HEK293 (cell line): ENCODE measurements around the gene ACACB.

Source experiments
- CTCF ChIA-PET: fragments of 350-600 bp; formaldehyde crosslinking; extraction: SDS; loops from one replicate; lab custom pipeline; 2021; ENCODE audit warnings: antibody characterized with exemption; lab: Yijun Ruan, JAX
- POLR2A ChIA-PET: fragments of 300-600 bp; formaldehyde crosslinking; extraction: SDS; loops from one replicate; lab custom pipeline; 2020; ENCODE audit warnings: antibody characterized with exemption, inconsistent platforms; lab: Yijun Ruan, JAX
- H3K27ac ChIP-seq: fragments of 200-500 bp; sonication (Bioruptor generic); 2 replicates; pipeline ENCODE4 v1.5.1; 2014; ENCODE audit warnings: low read depth, low read length, control low read depth, inconsistent platforms; ENCODE audit errors: extremely low read depth
- H3K36me3 ChIP-seq, 2 experiments: fragments of 200-500 bp in 1 of 2; sonication (Bioruptor generic) in 1 of 2; 1 replicate in 1 of 2; 2 replicates in 1 of 2; pipeline ENCODE4 v1.5.1; 2014 to 2017; ENCODE audit warnings: inconsistent platforms in 2 of 2, low read length in 2 of 2; ENCODE audit not compliant: control insufficient read depth in 2 of 2, insufficient read depth in 1 of 2
- H3K4me1 ChIP-seq: fragments of 200-500 bp; sonication (Bioruptor generic); 2 replicates; pipeline ENCODE4 v1.5.1; 2014; ENCODE audit warnings: mild to moderate bottlenecking, low read length, inconsistent platforms; ENCODE audit not compliant: control insufficient read depth, insufficient read depth
- H3K4me3 ChIP-seq: 2 replicates; pipeline ENCODE4 v1.5.1; 2011; ENCODE audit warnings: low read depth, mild to moderate bottlenecking, control low read depth, low read length, moderate library complexity
- H3K9me3 ChIP-seq: fragments of 200-500 bp; sonication (Bioruptor generic); 2 replicates; pipeline ENCODE4 v1.5.1; 2014; ENCODE audit warnings: low read depth, low read length, inconsistent platforms; ENCODE audit not compliant: control insufficient read depth, insufficient read depth
- GLIS2 ChIP-seq: fragments of 450-650 bp; formaldehyde crosslinking; IDR thresholded peaks from 2 replicates; pipeline ENCODE4 v1.5.1; 2016; ENCODE audit warnings: missing biosample characterization, missing genetic modification characterization
- KLF7 ChIP-seq: fragments of 450-650 bp; formaldehyde crosslinking; IDR thresholded peaks from 2 replicates; pipeline ENCODE4 v1.5.1; 2016; ENCODE audit warnings: missing biosample characterization, missing genetic modification characterization, borderline replicate concordance
- KLF8 ChIP-seq: fragments of 450-650 bp; formaldehyde crosslinking; IDR thresholded peaks from 2 replicates; pipeline ENCODE4 v1.5.1; 2016; ENCODE audit warnings: missing biosample characterization, missing genetic modification characterization
- OSR2 ChIP-seq: fragments of 450-650 bp; formaldehyde crosslinking; IDR thresholded peaks from 2 replicates; pipeline ENCODE4 v1.5.1; 2016; ENCODE audit warnings: missing biosample characterization, missing genetic modification characterization
- OVOL3 ChIP-seq: fragments of 450-650 bp; formaldehyde crosslinking; IDR thresholded peaks from 2 replicates; pipeline ENCODE4 v1.5.1; 2016; ENCODE audit warnings: missing biosample characterization, missing genetic modification characterization
- SP2 ChIP-seq: fragments of 450-650 bp; formaldehyde crosslinking; IDR thresholded peaks from 2 replicates; pipeline ENCODE4 v1.5.1; 2016; ENCODE audit warnings: missing biosample characterization, missing genetic modification characterization
- ZFP69B ChIP-seq: fragments of 450-650 bp; formaldehyde crosslinking; IDR thresholded peaks from 2 replicates; pipeline ENCODE4 v1.5.1; 2016; ENCODE audit warnings: missing biosample characterization, missing genetic modification characterization
- ZNF121 ChIP-seq: fragments of 450-650 bp; formaldehyde crosslinking; IDR thresholded peaks from 2 replicates; pipeline ENCODE4 v1.5.1; 2016; ENCODE audit warnings: missing biosample characterization, missing genetic modification characterization
- ZNF214 ChIP-seq: fragments of 450-650 bp; formaldehyde crosslinking; IDR thresholded peaks from 2 replicates; pipeline ENCODE4 v1.5.1; 2017; ENCODE audit warnings: missing biosample characterization, mild to moderate bottlenecking, missing genetic modification characterization, borderline replicate concordance
- ZNF221 ChIP-seq: fragments of 450-650 bp; formaldehyde crosslinking; IDR thresholded peaks from 2 replicates; pipeline ENCODE4 v1.5.1; 2017; ENCODE audit warnings: missing biosample characterization, missing genetic modification characterization, borderline replicate concordance
- ZNF341 ChIP-seq: fragments of 450-650 bp; formaldehyde crosslinking; IDR thresholded peaks from 2 replicates; pipeline ENCODE4; 2016; ENCODE audit warnings: low read depth, missing biosample characterization, missing genetic modification characterization
- ZNF426 ChIP-seq: fragments of 450-650 bp; formaldehyde crosslinking; IDR thresholded peaks from 2 replicates; pipeline ENCODE4 v1.5.1; 2017; ENCODE audit warnings: missing biosample characterization, missing genetic modification characterization, mild to moderate bottlenecking, inconsistent platforms, moderate library complexity
- ZNF555 ChIP-seq: fragments of 450-650 bp; formaldehyde crosslinking; conservative IDR thresholded peaks from 2 replicates; pipeline ENCODE4 v1.5.1; 2017; ENCODE audit warnings: missing biosample characterization, mild to moderate bottlenecking, missing genetic modification characterization, inconsistent platforms
- ZNF561 ChIP-seq: fragments of 450-650 bp; IDR thresholded peaks from 2 replicates; pipeline ENCODE4 v1.5.1; 2018; ENCODE audit warnings: missing biosample characterization, missing genetic modification characterization, borderline replicate concordance
- ZNF600 ChIP-seq: fragments of 450-650 bp; formaldehyde crosslinking; IDR thresholded peaks from 2 replicates; pipeline ENCODE4 v1.5.1; 2016; ENCODE audit warnings: missing biosample characterization, missing genetic modification characterization
- ZNF624 ChIP-seq: fragments of 450-650 bp; formaldehyde crosslinking; IDR thresholded peaks from 2 replicates; pipeline ENCODE4 v1.5.1; 2017; ENCODE audit warnings: missing biosample characterization, missing genetic modification characterization
- ZNF768 ChIP-seq: fragments of 450-650 bp; formaldehyde crosslinking; IDR thresholded peaks from 2 replicates; pipeline ENCODE4 v1.5.1; 2018; ENCODE audit warnings: missing biosample characterization, mild to moderate bottlenecking, missing genetic modification characterization
- TF ChIP-seq, protein P1 (sequence below): fragments of 450-650 bp; formaldehyde crosslinking; IDR thresholded peaks from 2 replicates; pipeline ENCODE4 v1.5.1; 2016; ENCODE audit warnings: missing biosample characterization, missing genetic modification characterization, borderline replicate concordance
- TF ChIP-seq, protein P2 (sequence below): fragments of 450-650 bp; formaldehyde crosslinking; IDR thresholded peaks from 2 replicates; pipeline ENCODE4 v1.5.1; 2016; ENCODE audit warnings: missing biosample characterization, missing genetic modification characterization
- TF ChIP-seq, protein P3 (sequence below): fragments of 450-650 bp; formaldehyde crosslinking; IDR thresholded peaks from 2 replicates; pipeline ENCODE4 v1.5.1; 2017; ENCODE audit warnings: missing biosample characterization, missing genetic modification characterization
- TF ChIP-seq, protein P4 (sequence below): fragments of 450-650 bp; formaldehyde crosslinking; IDR thresholded peaks from 2 replicates; pipeline ENCODE4 v1.5.1; 2016; ENCODE audit warnings: missing biosample characterization, missing genetic modification characterization
- TF ChIP-seq, protein P5 (sequence below): fragments of 450-650 bp; formaldehyde crosslinking; IDR thresholded peaks from 2 replicates; pipeline ENCODE4 v1.5.1; 2016; ENCODE audit warnings: missing biosample characterization, missing genetic modification characterization

ACACB gene

DNA sequence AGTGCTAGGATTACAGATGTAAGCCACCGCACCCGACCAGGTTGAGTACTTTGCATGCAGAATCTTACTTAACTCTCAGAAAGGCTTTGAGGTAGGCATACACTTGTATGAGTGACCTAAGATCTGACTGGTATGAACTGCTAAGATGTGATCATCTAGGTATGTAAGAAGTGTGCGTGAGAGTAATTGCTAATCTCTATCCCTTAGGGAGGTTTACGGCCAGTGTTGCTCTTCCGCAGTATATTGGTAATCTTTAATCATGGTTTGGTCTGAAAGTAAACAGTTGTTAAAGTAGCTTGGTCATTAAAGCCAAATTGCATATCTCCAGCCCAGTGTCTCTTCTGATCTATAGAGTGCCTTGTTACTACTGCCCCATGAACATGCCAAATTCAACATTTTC lies 11.2 kb upstream of the ACACB start (continued):
- TF ChIP-seq ZNF555 (no peak), SP2 (tag by site-specific recombination) (no peak), OVOL3 (tag by site-specific recombination) (no peak), ZNF561 (tag by site-specific recombination) (no peak), ZNF426 (no peak), ZNF121 (tag by site-specific recombination) (no peak), OSR2 (tag by site-specific recombination) (no peak)
- TF ChIP-seq, protein P1, sequence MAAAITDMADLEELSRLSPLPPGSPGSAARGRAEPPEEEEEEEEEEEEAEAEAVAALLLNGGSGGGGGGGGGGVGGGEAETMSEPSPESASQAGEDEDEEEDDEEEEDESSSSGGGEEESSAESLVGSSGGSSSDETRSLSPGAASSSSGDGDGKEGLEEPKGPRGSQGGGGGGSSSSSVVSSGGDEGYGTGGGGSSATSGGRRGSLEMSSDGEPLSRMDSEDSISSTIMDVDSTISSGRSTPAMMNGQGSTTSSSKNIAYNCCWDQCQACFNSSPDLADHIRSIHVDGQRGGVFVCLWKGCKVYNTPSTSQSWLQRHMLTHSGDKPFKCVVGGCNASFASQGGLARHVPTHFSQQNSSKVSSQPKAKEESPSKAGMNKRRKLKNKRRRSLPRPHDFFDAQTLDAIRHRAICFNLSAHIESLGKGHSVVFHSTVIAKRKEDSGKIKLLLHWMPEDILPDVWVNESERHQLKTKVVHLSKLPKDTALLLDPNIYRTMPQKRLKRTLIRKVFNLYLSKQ (tag by site-specific recombination): no peak

DNA sequence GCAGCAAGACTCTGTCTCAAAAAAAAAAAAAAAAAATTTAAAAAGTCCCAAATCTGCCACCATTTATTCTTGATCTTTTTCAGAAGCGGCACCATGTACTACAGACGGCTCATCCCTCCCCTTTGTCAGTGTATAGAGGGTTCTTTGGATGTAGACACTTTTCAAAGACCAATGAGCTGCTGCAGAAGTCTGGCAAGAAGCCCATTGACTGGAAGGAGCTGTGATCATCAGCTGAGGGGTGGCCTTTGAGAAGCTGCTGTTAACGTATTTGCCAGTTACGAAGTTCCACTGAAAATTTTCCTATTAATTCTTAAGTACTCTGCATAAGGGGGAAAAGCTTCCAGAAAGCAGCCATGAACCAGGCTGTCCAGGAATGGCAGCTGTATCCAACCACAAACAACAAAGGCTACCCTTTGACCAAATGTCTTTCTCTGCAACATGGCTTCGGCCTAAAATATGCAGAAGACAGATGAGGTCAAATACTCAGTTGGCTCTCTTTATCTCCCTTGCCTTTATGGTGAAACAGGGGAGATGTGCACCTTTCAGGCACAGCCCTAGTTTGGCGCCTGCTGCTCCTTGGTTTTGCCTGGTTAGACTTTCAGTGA lies 6.5 kb upstream of the ACACB start:
- Histone ChIP-seq H3K27ac (peak overlapping the region; percentile 46; the same call in 1 of the 2 replicates), H3K4me3 (no peak overlapping the region), H3K4me1 (peaks cover 11% of the 10 kb centered on the region), H3K9me3 (no peaks in the 10 kb centered on the region), H3K36me3 (peaks cover 31 to 51% of the 10 kb centered on the region in 2 experiments)
- peak; percentile 60 for TF ChIP-seq ZNF341 (tag by site-specific recombination)
- TF ChIP-seq, protein P2, sequence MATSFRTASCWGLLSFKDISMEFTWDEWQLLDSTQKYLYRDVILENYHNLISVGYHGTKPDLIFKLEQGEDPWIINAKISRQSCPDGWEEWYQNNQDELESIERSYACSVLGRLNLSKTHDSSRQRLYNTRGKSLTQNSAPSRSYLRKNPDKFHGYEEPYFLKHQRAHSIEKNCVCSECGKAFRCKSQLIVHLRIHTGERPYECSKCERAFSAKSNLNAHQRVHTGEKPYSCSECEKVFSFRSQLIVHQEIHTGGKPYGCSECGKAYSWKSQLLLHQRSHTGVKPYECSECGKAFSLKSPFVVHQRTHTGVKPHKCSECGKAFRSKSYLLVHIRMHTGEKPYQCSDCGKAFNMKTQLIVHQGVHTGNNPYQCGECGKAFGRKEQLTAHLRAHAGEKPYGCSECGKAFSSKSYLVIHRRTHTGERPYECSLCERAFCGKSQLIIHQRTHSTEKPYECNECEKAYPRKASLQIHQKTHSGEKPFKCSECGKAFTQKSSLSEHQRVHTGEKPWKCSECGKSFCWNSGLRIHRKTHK (tag by site-specific recombination): no peak
- CTCF ChIA-PET: interaction anchor here (0.6 to 0.9 kb wide), 2 partner anchors 11 to 259 kb away, joined by 3 read pairs; no protein-coding TSS in a partner anchor
- POLR2A ChIA-PET: interaction anchor here (0.7 kb wide), 1 partner anchor 441 kb away, joined by 4 read pairs; no protein-coding TSS in a partner anchor

DNA sequence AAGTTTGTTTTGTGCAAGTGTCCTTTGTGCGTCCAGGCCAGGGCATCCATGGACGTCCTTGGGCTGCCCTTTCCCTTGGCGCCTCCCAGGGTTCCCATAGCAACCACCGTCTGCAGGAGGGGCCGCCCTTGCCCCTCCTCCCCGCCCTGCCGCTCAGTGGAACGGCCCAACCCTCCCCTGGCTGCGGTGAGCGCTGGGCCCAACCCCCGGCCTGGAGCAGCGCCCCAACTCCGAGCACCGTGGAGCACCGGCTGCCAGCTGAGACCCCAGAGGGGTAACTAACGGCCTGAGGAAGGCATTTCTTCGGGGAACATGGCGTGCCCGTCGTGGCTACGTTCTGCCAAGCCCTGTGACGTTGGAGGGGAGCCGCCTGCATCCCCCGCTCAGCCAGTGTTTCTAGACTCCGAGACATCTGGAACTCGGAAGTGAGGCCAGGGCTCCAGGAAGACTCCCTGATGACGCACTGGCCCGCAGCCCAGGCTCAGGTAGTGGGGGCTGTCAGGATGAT lies 5.3 kb upstream of the ACACB start:
- H3K36me3 ChIP-seq: peaks cover 23 to 39% of the 10 kb centered on the region in 2 experiments
- H3K4me3 ChIP-seq: peak overlapping the region; percentile 47
- ChIA-PET CTCF (interaction anchor here (0.6 to 3.0 kb wide), 11 partner anchors 10 to 284 kb away, joined by 3 to 22 read pairs (median 8); no protein-coding TSS in a partner anchor), POLR2A (no interaction called here)
- no peaks in the 10 kb centered on the region for H3K9me3 ChIP-seq
- H3K4me1 ChIP-seq: peaks cover 11% of the 10 kb centered on the region
- H3K27ac ChIP-seq: peak overlapping the region; percentile 77
- TF ChIP-seq, protein P3, sequence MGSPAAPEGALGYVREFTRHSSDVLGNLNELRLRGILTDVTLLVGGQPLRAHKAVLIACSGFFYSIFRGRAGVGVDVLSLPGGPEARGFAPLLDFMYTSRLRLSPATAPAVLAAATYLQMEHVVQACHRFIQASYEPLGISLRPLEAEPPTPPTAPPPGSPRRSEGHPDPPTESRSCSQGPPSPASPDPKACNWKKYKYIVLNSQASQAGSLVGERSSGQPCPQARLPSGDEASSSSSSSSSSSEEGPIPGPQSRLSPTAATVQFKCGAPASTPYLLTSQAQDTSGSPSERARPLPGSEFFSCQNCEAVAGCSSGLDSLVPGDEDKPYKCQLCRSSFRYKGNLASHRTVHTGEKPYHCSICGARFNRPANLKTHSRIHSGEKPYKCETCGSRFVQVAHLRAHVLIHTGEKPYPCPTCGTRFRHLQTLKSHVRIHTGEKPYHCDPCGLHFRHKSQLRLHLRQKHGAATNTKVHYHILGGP (tag by site-specific recombination): no peak
- TF ChIP-seq ZNF341 (tag by site-specific recombination) (peak; percentile 58; the same call in 1 of the 2 replicates), ZNF214 (tag by site-specific recombination) (no peak), KLF8 (peak; percentile 76), GLIS2 (tag by site-specific recombination) (peak; percentile 72), ZNF600 (tag by site-specific recombination) (0 out of 2 replicates have a peak, but pooled peaks have one; percentile 34), ZNF768 (tag by site-specific recombination) (no peak), ZNF624 (tag by site-specific recombination) (no peak), ZFP69B (no peak), KLF7 (tag by site-specific recombination) (no peak), ZNF221 (tag by site-specific recombination) (no peak)
- TF ChIP-seq, protein P4, sequence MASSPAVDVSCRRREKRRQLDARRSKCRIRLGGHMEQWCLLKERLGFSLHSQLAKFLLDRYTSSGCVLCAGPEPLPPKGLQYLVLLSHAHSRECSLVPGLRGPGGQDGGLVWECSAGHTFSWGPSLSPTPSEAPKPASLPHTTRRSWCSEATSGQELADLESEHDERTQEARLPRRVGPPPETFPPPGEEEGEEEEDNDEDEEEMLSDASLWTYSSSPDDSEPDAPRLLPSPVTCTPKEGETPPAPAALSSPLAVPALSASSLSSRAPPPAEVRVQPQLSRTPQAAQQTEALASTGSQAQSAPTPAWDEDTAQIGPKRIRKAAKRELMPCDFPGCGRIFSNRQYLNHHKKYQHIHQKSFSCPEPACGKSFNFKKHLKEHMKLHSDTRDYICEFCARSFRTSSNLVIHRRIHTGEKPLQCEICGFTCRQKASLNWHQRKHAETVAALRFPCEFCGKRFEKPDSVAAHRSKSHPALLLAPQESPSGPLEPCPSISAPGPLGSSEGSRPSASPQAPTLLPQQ (tag by site-specific recombination): 0 out of 2 replicates have a peak, but pooled peaks have one; percentile 12
- TF ChIP-seq, protein P5, sequence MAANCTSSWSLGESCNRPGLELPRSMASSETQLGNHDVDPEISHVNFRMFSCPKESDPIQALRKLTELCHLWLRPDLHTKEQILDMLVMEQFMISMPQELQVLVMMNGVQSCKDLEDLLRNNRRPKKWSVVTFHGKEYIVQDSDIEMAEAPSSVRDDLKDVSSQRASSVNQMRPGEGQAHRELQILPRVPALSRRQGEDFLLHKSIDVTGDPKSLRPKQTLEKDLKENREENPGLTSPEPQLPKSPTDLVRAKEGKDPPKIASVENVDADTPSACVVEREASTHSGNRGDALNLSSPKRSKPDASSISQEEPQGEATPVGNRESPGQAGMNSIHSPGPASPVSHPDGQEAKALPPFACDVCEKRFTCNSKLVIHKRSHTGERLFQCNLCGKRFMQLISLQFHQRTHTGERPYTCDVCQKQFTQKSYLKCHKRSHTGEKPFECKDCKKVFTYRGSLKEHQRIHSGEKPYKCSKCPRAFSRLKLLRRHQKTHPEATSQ (tag by site-specific recombination): no peak
